Daoy (cell line): ENCODE measurements around the gene PPEF1. TPM values are rescaled to one million over a fixed set of nuclear protein-coding genes. Genes with fewer than 3 reads are reported as not detected.
"Not testable (repeated sequence)": the region's sequence is repeated elsewhere in the genome, so short reads cannot be mapped to it uniquely, and the experiment has no call there.

Experiments used
- DNase-seq: peaks from one replicate; pipeline ENCODE4 v3.0.0-alpha.2; 2015; ENCODE audit warnings: low read depth
- total RNA-seq: library from RNA; depleted of rRNA; stranded (reverse); fragments of >200 nt; shearing (Covaris generic); gene quantifications from 2 replicates; pipeline ENCODE4 v1.2.3, GENCODE V29; 2014

Gene PPEF1
- total RNA-seq, 1 experiment from 2014 or later = 0.80 TPM

GRCh38 chrX:18793601-18794089, 86.2 kb downstream of the PPEF1 start:
- no peak for DNase-seq

DNA sequence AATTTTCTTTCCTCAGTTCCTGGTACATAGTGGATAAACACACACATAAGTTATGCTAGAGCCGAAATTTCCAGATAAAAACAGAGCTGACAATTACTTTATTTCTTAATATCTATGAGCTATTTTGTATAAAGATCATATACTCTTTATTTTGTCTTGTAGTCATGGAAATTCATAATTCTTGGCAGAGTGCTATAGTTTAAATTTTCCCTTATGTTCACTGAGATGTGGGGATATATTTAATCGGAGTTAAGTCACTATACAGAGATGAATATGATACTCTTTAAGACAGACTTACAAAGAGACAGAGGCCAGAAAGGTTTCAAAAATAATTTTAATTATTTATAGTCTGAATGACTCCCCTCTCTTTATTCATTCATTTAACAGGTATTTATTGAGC, 89.7 kb downstream of the PPEF1 start:
- DNase-seq = no peak

- no peak for DNase-seq
These were observed 92.5 kb downstream of the PPEF1 start for GRCh38 chrX:18799911-18800310.

DNA sequence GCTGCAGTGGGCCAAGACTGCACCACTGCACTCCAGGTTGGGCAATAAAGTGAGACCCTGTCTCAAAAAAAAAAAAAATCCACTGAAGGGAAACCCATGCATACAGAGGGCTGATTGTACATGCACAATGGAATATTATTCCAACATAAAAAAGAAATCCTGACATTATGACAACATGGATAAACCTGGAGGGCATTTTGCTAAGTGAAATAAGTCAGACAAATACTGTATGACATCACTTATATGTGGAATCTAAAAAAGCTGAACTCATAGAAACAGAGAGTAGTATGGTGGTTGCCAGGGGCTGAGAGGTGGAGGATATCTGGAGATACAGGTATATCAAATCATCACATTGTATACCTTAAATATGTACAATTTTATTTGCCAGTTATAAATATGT, 102.2 kb downstream of the PPEF1 start:
- no peak for DNase-seq

- peak; percentile 8 for DNase-seq
These were observed 103.0 kb downstream of the PPEF1 start for GRCh38 chrX:18810416-18810815.

DNA sequence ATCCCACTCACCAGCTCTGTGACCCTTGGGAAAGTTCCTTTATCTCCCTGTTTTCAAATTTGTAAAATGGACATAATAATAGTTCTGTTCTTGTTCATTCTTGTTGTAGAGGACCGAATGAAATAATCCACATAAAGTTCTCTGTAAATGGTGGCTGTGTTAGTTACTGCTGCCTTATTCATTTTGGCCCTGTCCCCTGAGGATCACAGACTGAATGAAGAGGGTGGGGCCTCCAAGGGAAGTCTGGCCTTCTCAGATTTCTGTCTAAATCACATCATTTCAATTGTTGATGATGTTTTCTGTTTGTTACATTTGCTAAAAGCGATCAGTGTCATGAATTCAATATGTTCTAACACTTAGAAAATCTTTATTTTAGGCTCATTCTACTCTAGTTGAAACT, 117.9 kb downstream of the PPEF1 start:
- DNase-seq = no peak

GRCh38 chrX:18828832-18829404, 121.5 kb downstream of the PPEF1 start:
- DNase-seq = peak; percentile 29

- DNase-seq = no peak
These were observed 125.8 kb downstream of the PPEF1 start for GRCh38 chrX:18833071-18833731.

GRCh38 chrX:18847901-18848300, 140.5 kb downstream of the PPEF1 start:
- DNase-seq = not testable (repeated sequence)

- peak; percentile 52 for DNase-seq
These were observed 148.6 kb downstream of the PPEF1 start for GRCh38 chrX:18855919-18856644.

DNA sequence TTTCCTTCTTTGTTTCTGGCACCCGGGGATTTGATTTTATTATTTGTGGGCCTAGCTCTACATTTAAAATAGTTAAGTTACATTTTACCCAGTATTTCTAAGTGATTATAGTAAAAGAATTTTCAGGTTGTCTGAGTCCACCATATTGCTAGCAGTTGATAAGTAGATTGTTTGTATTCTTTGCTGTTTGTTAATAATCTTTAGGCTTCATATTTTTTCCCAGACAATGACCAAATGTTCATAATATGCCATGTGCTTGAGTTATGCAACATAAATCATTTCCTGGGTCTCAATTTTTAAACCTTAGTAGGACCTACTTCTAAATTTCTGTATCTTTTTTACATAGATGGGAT, 149.2 kb downstream of the PPEF1 start:
- DNase-seq = no peak

GRCh38 chrX:18861511-18861910, 154.1 kb downstream of the PPEF1 start:
- no peak for DNase-seq

GRCh38 chrX:18864390-18864920, 157.0 kb downstream of the PPEF1 start:
- no peak for DNase-seq

- no peak for DNase-seq
These were observed 163.9 kb downstream of the PPEF1 start for GRCh38 chrX:18871161-18871890.

- DNase-seq = no peak
These were observed 164.5 kb downstream of the PPEF1 start for GRCh38 chrX:18871970-18872369.

- no peak for DNase-seq
These were observed 165.2 kb downstream of the PPEF1 start for GRCh38 chrX:18872621-18873020.

DNA sequence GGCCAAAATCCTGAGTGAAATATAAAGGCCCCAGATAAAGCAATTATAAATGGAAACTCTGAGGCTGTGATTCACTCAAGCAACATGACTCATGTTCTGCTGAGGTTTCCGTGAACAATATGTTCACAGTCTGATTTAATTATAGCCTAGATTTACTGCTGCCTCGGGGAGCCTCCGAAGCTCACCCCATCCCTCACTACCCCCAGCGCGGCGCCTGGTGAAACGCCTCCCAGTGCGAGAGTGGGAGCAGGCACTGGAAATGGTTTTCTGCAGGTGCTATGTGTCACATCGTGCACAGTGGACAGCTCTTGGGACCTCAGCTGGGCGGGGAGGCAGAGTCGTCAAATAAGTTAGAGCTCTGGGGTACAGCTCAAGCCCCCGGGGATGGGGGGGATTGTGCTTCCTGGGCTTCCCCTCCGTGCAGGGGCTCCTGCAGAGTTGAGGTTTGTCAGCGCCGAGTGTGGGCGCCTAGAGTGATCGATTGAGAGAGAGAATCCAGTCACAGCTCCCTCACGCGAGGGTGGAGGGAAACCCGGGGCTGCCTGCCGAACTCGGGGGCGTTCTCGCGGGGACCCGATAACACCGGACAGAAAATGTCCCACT, 165.8 kb downstream of the PPEF1 start:
- peak; percentile 76 for DNase-seq

DNA sequence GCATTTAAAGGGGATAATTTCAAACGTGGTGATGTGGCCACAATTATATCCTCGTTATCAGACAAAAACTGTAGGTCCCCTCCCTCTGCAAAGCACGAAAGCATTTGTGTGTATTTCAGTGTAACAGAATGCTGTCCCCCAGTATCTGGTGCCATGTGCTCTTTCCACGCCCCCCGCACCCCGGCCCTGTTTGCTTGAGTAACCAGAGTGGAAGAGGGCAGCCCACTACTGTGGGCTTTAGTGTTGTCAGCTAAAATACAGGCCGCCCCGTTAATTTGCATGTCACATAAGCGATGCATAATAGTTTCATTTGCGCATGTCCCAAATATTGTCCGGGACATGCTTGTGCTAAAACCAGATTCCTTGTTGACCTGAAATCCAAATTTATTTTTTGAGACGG, 166.4 kb downstream of the PPEF1 start:
- no peak for DNase-seq

DNA sequence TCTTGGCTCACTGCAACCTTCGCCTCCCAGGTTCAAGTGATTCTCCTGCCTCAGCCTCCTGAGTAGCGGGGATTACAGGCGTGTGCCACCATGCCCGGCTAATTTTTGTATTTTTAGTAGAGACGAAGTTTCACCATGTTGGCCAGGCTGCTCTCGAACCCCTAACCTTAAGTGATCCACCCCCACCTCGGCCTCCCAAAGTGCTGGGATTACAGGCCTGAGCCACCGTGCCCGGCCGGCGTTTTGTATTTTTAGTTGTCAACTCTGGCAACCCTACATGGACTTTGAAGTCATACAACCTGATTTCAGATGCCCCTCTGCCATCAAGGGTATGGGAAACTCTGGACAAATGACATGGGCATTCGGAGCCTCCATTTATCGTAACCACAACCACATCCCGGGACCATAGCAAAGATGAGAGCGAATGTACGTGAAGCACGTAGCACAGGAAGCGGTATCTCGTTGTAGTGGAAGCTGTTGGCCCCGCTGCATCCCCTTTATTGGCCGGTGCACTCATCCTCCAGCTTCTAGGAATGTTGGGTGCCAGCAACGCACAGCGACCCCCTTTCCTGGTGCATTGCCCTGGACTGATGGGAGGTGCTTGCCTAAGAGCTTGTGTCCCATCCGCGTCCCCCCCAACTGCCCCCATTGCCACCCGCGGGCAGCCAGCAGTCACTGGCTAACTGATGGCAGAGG, 167.3 kb downstream of the PPEF1 start:
- no peak for DNase-seq

- peak; percentile 20 for DNase-seq
These were observed 167.9 kb downstream of the PPEF1 start for GRCh38 chrX:18875256-18875878.

DNA sequence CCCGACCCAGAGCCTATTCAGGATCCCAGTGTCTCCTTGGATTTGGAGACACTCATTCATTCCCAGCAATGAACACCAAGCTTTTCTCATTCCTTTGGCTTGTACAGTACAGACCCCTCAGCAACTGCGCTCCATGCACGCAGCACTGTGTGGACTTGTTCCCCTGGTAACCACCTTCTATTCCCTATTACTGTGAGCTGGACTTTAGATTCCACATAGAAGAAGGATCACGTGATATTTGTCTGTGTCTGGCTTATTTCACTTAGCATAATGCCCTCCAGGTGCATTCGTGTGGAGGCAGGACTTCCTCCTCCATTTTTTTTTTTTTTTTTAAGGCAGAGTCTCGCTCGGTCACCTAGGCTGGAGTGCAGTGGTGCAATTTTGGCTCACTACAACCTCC, 170.0 kb downstream of the PPEF1 start:
- no peak for DNase-seq
